ENCODE measurements around the gene GNG3. TPM values are rescaled to one million over a fixed set of nuclear protein-coding genes. Genes with fewer than 3 reads are reported as not detected.

The GNG3 gene
- total RNA-seq (not detected), polyA plus RNA-seq (not detected), total RNA-seq (not detected)

- Mint-ChIP-seq H3K27me3 (no peaks in the 10 kb centered on the region), H3K9me3 (peaks cover 0 to 4% (median 0%) of the 10 kb centered on the region in 11 donors), H3K27ac (peak within 1 kb of the TSS; percentile 94 to 99 (median 97)), H3K4me1 (peaks cover 17 to 53% (median 48%) of the 10 kb centered on the region in 7 donors), H3K4me3 (peak within 1 kb of the TSS; percentile 92 to 99 (median 96)), H3K36me3 (peaks cover 0 to 27% (median 8%) of the 10 kb centered on the region in 5 donors)
- DNase-seq (no peak), ATAC-seq (no peak)
- POLR2A ChIA-PET: interaction anchor here (0.6 to 13.6 kb wide), 21 partner anchors 16 to 1492 kb away, joined by 3 to 347 read pairs (median 8); partner anchors contain the start of genes C11orf98, CSKMT, EEF1G and EML3
- Histone ChIP-seq H3K27me3 (ENCODE audit: control insufficient read depth in 2 of 2, insufficient read depth in 2 of 2, low read length in 2 of 2) (no peaks in the 10 kb centered on the region), H3K36me3 (ENCODE audit: control insufficient read depth in 2 of 3, insufficient read depth in 3 of 3, low read length in 3 of 3) (peaks cover 0 to 5% (median 0%) of the 10 kb centered on the region in 3 experiments), H3K4me1 (ENCODE audit: control insufficient read depth in 2 of 2, insufficient read depth in 2 of 2, low read length in 2 of 2) (peaks cover 41 to 46% of the 10 kb centered on the region in 2 donors), H3K4me3 (ENCODE audit: low read length) (peak within 1 kb of the TSS; percentile 77), H3K9me3 (ENCODE audit: control insufficient read depth in 2 of 3, low read length in 3 of 3) (no peaks in the 10 kb centered on the region), H3K27ac (ENCODE audit: low read depth, low read length) (peak within 1 kb of the TSS; percentile 84)
- CTCF ChIA-PET: interaction anchor here (1.0 to 2.5 kb wide), 3 partner anchors 26 to 115 kb away, joined by 4 to 10 read pairs (median 4); partner anchors contain the start of gene TUT1
- intact Hi-C loops (cut with micrococcal nuclease): loop anchor here (2.0 to 5.0 kb wide), 2 partner anchors 53 to 965 kb away; partner anchors contain the start of genes ATL3 (in 1 of the 2) and POLR2G (in 1 of the 2)
Observed at GRCh38 chr11:62707277-62707861, at the start of gene GNG3, which contains the start of gene BSCL2. Gene GNG3 (plus strand): TSS chr11:62707676. CDS start chr11:62708296, 620 bp downstream. Gene BSCL2 (minus strand): TSS chr11:62707424. CDS start chr11:62707195, 229 bp downstream.

DNA sequence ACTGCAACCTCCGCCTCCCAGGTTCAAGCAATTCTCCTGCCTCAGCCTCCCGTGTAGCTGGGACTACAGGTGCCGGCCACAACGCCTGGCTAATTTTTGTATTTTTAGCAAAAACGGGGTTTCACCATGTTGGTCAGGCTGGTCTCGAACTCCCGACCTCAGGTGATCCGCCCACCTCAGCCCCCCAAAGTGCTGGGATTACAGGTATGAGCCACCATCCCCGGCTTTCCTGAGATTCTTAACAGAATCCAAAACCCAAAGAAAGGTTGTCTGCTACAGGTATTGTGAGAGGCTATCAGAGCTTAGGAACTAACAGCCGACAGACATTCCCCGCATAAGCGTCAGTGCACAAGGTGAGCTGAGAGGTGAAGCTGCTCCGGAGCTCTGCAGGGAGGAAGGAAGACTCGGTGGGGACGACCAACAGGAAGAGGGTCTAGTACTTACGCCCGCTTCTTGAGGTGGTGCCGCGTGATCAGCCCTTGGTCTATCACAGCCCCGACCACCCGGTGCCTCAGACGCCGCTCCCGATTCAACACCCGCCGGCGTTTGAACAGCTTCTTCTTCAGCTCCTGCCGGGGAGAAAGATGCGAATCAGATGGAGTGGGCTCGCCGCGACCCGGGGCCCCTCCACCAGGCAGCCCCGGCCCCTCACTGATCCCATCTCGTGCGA is 42.9 kb upstream of the GNG3 start:
- CTCF ChIA-PET: interaction anchor here (0.6 to 2.2 kb wide), 18 partner anchors 9 to 240 kb away, joined by 3 to 17 read pairs (median 4); partner anchors contain the start of genes B3GAT3, EML3, INTS5 and ROM1
- Histone ChIP-seq H3K36me3 (ENCODE audit: control insufficient read depth in 2 of 3, insufficient read depth in 3 of 3, low read length in 3 of 3) (peaks cover 0 to 25% (median 3%) of the 10 kb centered on the region in 3 experiments), H3K4me3 (ENCODE audit: low read length) (peak overlapping the region; percentile 85), H3K9me3 (ENCODE audit: control insufficient read depth in 2 of 3, low read length in 3 of 3) (no peaks in the 10 kb centered on the region), H3K4me1 (ENCODE audit: control insufficient read depth in 2 of 2, insufficient read depth in 2 of 2, low read length in 2 of 2) (peaks cover 16 to 21% of the 10 kb centered on the region in 2 donors), H3K27me3 (ENCODE audit: control insufficient read depth in 2 of 2, insufficient read depth in 2 of 2, low read length in 2 of 2) (no peaks in the 10 kb centered on the region), H3K27ac (ENCODE audit: low read depth, low read length) (peak overlapping the region; percentile 85)
- POLR2A ChIA-PET: interaction anchor here (0.5 to 14.8 kb wide), 56 partner anchors 7 to 1653 kb away, joined by 3 to 332 read pairs (median 5); partner anchors contain the start of genes B3GAT3, BSCL2, EEF1G and EML3
- peaks cover 13 to 40% (median 29%) of the 10 kb centered on the region in 7 donors for H3K4me1 Mint-ChIP-seq
- ATAC-seq: peak; percentile 65
- intact Hi-C loops (cut with micrococcal nuclease): loop anchor here (1.0 to 2.0 kb wide), 11 partner anchors 11 to 73 kb away; partner anchors contain the start of genes EML3 (in 2 of the 2), GANAB (in 2 of the 2), INTS5 (in 2 of the 2) and TUT1 (in 2 of the 2)
- H3K27ac Mint-ChIP-seq: peak overlapping the region; percentile 89 to 97 (median 93)
- peaks cover 0 to 3% (median 0%) of the 10 kb centered on the region in 11 donors for H3K9me3 Mint-ChIP-seq
- peaks cover 0 to 23% (median 7%) of the 10 kb centered on the region in 5 donors for H3K36me3 Mint-ChIP-seq
- no peaks in the 10 kb centered on the region for H3K27me3 Mint-ChIP-seq
- peak overlapping the region; percentile 93 to 98 (median 96) for H3K4me3 Mint-ChIP-seq
- peak in 1 of 9 donors; percentile 65 for DNase-seq

DNA sequence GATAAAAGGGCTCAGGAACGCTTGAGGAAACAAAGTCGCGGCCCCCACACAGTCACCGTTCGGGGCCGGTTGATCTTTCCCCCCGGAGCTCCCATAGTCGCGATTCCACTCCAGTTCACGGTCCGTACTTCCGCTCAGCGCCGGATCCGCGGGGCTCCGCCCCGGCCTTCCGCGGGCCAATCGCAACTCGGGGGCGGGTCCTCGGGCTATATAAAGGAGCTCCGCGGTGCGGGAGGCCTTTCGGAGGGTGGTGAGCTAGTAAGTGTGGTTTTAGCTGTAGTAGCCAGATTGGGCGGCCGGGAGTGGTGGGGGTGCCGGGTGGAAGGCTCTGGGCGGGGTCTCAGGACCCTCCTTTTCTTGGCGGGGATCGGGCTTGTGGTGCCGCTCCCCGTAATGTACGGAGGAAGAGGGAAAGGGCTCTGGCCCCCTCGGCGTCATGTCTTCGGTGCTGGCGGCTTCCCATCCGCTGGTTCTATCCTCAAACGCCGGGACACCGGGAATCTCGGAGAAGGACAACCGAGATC is 42.3 kb upstream of the GNG3 start, which contains the start of the genes C11orf98 and CSKMT:
TSS of gene C11orf98 (minus strand) at position 136 of the 524 bp plus-strand sequence. CDS start at position 95, 41 bp downstream.
TSS of gene CSKMT (plus strand) at position 238 of the 524 bp plus-strand sequence. CDS start 568 bp downstream, outside the sequence.
- Histone ChIP-seq H3K27me3 (ENCODE audit: control insufficient read depth in 2 of 2, insufficient read depth in 2 of 2, low read length in 2 of 2) (no peaks in the 10 kb centered on the region), H3K36me3 (ENCODE audit: control insufficient read depth in 2 of 3, insufficient read depth in 3 of 3, low read length in 3 of 3) (peaks cover 0 to 25% (median 3%) of the 10 kb centered on the region in 3 experiments), H3K4me3 (ENCODE audit: low read length) (peak within 1 kb of the TSS; percentile 85), H3K27ac (ENCODE audit: low read depth, low read length) (peak within 1 kb of the TSS; percentile 85), H3K9me3 (ENCODE audit: control insufficient read depth in 2 of 3, low read length in 3 of 3) (no peaks in the 10 kb centered on the region), H3K4me1 (ENCODE audit: control insufficient read depth in 2 of 2, insufficient read depth in 2 of 2, low read length in 2 of 2) (peaks cover 16 to 21% of the 10 kb centered on the region in 2 donors)
- POLR2A ChIA-PET: interaction anchor here (0.5 to 14.8 kb wide), 60 partner anchors 8 to 1753 kb away, joined by 3 to 332 read pairs (median 5); partner anchors contain the start of genes B3GAT3, BSCL2, EEF1G and EML3
- Mint-ChIP-seq H3K27me3 (no peaks in the 10 kb centered on the region), H3K9me3 (peaks cover 0 to 3% (median 0%) of the 10 kb centered on the region in 11 donors), H3K27ac (peak within 1 kb of the TSS; percentile 89 to 97 (median 93)), H3K4me3 (peak within 1 kb of the TSS; percentile 93 to 98 (median 96)), H3K36me3 (peaks cover 0 to 23% (median 7%) of the 10 kb centered on the region in 5 donors), H3K4me1 (peaks cover 13 to 45% (median 32%) of the 10 kb centered on the region in 7 donors)
- peak; percentile 97 for ATAC-seq
- peak; percentile 90 to 99 (median 95) for DNase-seq
- CTCF ChIA-PET: interaction anchor here (0.6 to 2.2 kb wide), 21 partner anchors 9 to 240 kb away, joined by 3 to 17 read pairs (median 3); partner anchors contain the start of genes B3GAT3, EML3, INTS5 and ROM1
- intact Hi-C loops (cut with micrococcal nuclease): loop anchor here (1.0 to 2.0 kb wide), 11 partner anchors 12 to 74 kb away; partner anchors contain the start of genes EML3 (in 2 of the 2), GANAB (in 2 of the 2), INTS5 (in 2 of the 2) and HNRNPUL2 (in 1 of the 2)

DNA sequence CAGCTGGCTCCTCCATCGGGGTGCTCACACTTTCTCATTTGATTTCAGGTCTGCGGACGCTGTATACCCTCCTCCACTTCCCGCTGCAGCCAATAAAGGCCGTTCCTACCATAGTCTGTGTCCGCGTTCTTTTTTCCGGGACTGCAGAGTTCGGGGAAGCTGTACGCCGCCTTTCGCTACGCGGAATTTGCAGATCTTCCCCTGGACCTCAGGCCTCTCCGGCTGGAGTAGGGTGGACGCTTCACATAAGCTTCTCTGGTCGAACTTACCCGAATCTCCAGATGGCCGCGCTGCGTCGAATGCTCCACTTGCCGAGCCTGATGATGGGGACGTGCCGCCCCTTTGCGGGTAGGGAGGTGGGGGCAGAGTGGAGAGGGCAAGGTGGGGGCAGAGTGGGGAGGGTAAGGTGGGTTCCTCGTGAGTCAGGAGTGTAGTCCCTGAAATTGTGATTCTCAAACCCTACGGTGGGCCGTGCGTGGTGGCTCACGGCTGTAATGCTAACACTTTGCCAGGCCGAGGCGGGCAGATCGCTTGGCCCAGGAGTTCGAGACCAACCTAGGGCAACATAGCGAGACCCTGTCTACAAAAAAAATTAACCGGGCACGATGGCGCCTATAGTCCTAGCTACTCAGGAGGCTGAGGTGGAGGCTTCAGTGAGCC is 41.7 kb upstream of the GNG3 start:
- peaks cover 0 to 23% (median 7%) of the 10 kb centered on the region in 5 donors for H3K36me3 Mint-ChIP-seq
- peak overlapping the region; percentile 93 to 98 (median 96) for H3K4me3 Mint-ChIP-seq
- peaks cover 13 to 51% (median 38%) of the 10 kb centered on the region in 7 donors for H3K4me1 Mint-ChIP-seq
- intact Hi-C loops (cut with micrococcal nuclease): loop anchor here (1.0 to 2.0 kb wide), 11 partner anchors 12 to 74 kb away; partner anchors contain the start of genes EML3 (in 2 of the 2), GANAB (in 2 of the 2), INTS5 (in 2 of the 2) and HNRNPUL2 (in 1 of the 2)
- peak; percentile 35 for ATAC-seq
- POLR2A ChIA-PET: interaction anchor here (0.6 to 14.8 kb wide), 52 partner anchors 8 to 1753 kb away, joined by 3 to 332 read pairs (median 6); partner anchors contain the start of genes B3GAT3, BSCL2, EEF1G and EML3
- peak in 7 of 9 donors; percentile 27 to 60 (median 39) for DNase-seq
- H3K9me3 ChIP-seq (ENCODE audit: control insufficient read depth in 2 of 3, low read length in 3 of 3): no peaks in the 10 kb centered on the region
- H3K36me3 ChIP-seq (ENCODE audit: control insufficient read depth in 2 of 3, insufficient read depth in 3 of 3, low read length in 3 of 3): peaks cover 0 to 25% (median 3%) of the 10 kb centered on the region in 3 experiments
- CTCF ChIA-PET: interaction anchor here (0.6 to 2.2 kb wide), 18 partner anchors 8 to 241 kb away, joined by 3 to 17 read pairs (median 4); partner anchors contain the start of genes B3GAT3, EML3, ROM1 and TUT1
- H3K4me1 ChIP-seq (ENCODE audit: control insufficient read depth in 2 of 2, insufficient read depth in 2 of 2, low read length in 2 of 2): peaks cover 16 to 24% of the 10 kb centered on the region in 2 donors
- peak overlapping the region; percentile 85 for H3K4me3 ChIP-seq (ENCODE audit: low read length)
- H3K27me3 Mint-ChIP-seq: no peaks in the 10 kb centered on the region
- peaks cover 0 to 3% (median 0%) of the 10 kb centered on the region in 11 donors for H3K9me3 Mint-ChIP-seq
- peak overlapping the region; percentile 89 to 97 (median 93) for H3K27ac Mint-ChIP-seq
- H3K27me3 ChIP-seq (ENCODE audit: control insufficient read depth in 2 of 2, insufficient read depth in 2 of 2, low read length in 2 of 2): no peaks in the 10 kb centered on the region
- peak overlapping the region; percentile 85 for H3K27ac ChIP-seq (ENCODE audit: low read depth, low read length)

- Mint-ChIP-seq H3K27ac (peak overlapping the region; percentile 14 to 96 (median 92)), H3K9me3 (peaks cover 0 to 3% (median 0%) of the 10 kb centered on the region in 11 donors), H3K36me3 (peaks cover 0 to 26% (median 7%) of the 10 kb centered on the region in 5 donors), H3K27me3 (no peaks in the 10 kb centered on the region), H3K4me3 (peak overlapping the region; percentile 93 to 98 (median 96)), H3K4me1 (peaks cover 13 to 57% (median 45%) of the 10 kb centered on the region in 7 donors)
- H3K36me3 ChIP-seq (ENCODE audit: control insufficient read depth in 2 of 3, insufficient read depth in 3 of 3, low read length in 3 of 3): peaks cover 0 to 27% (median 3%) of the 10 kb centered on the region in 3 experiments
- H3K27ac ChIP-seq (ENCODE audit: low read depth, low read length): peak overlapping the region; percentile 85
- DNase-seq (no peak), ATAC-seq (no peak)
- CTCF ChIA-PET: interaction anchor here (0.6 to 1.6 kb wide), 2 partner anchors 14 to 271 kb away, joined by 3 to 7 read pairs; no protein-coding TSS in a partner anchor
- intact Hi-C loops (cut with micrococcal nuclease): no loop called here
- POLR2A ChIA-PET: interaction anchor here (0.8 to 14.8 kb wide), 25 partner anchors 9 to 222 kb away, joined by 3 to 332 read pairs (median 17); partner anchors contain the start of genes B3GAT3, BSCL2, EEF1G and EML3
- no peaks in the 10 kb centered on the region for H3K9me3 ChIP-seq (ENCODE audit: control insufficient read depth in 2 of 3, low read length in 3 of 3)
- H3K4me3 ChIP-seq (ENCODE audit: low read length): peak overlapping the region; percentile 85
- H3K27me3 ChIP-seq (ENCODE audit: control insufficient read depth in 2 of 2, insufficient read depth in 2 of 2, low read length in 2 of 2): no peaks in the 10 kb centered on the region
- peaks cover 20 to 24% of the 10 kb centered on the region in 2 donors for H3K4me1 ChIP-seq (ENCODE audit: control insufficient read depth in 2 of 2, insufficient read depth in 2 of 2, low read length in 2 of 2)
Observed at GRCh38 chr11:62666259-62666926, 41.1 kb upstream of the GNG3 start.
